OCI-LY3 (cell line): ENCODE data around the gene PTPRC.

Experiments used
- H2AFZ ChIP-seq: fragments of 200-600, 300-600 bp; shearing (Covaris generic); 2 replicates; pipeline ENCODE4 v1.6.0; 2014; ENCODE audit warnings: antibody characterized with exemption, low read depth, low read length
- H3K27ac ChIP-seq: fragments of 200-600, 300-600 bp; sonication (generic); 2 replicates; pipeline ENCODE4 v1.5.1; 2014; ENCODE audit warnings: mild to moderate bottlenecking, low read length, moderate library complexity, mixed read lengths
- H3K27me3 ChIP-seq: fragments of 200-600, 300-600 bp; sonication (generic); 2 replicates; pipeline ENCODE4 v1.6.1; 2014; ENCODE audit warnings: low read depth, low read length, mixed read lengths
- H3K36me3 ChIP-seq: fragments of 200-600, 300-600 bp; sonication (generic); replicated peaks from 2 replicates; pipeline ENCODE3; 2014; ENCODE audit warnings: low read depth, low read length, mixed read lengths
- H3K4me1 ChIP-seq: fragments of 300-600, 200-600 bp; sonication (generic); 2 replicates; pipeline ENCODE4 v1.6.1; 2014; ENCODE audit warnings: low read length, mixed read lengths
- H3K4me2 ChIP-seq: fragments of 200-600, 300-600 bp; sonication (generic); 2 replicates; pipeline ENCODE4 v1.6.1; 2014; ENCODE audit warnings: low read length, mixed read lengths
- H3K4me3 ChIP-seq: fragments of 300-600, 200-600 bp; sonication (generic); 2 replicates; pipeline ENCODE4 v1.5.1; 2014; ENCODE audit warnings: antibody characterized with exemption, mild to moderate bottlenecking, low read length, moderate library complexity
- H3K79me2 ChIP-seq: fragments of 300-600, 200-600 bp; shearing (Covaris generic); 2 replicates; pipeline ENCODE4 v1.6.1; 2014; ENCODE audit warnings: mild to moderate bottlenecking, low read length, mixed read lengths
- H3K9ac ChIP-seq: fragments of 300-600, 200-600 bp; shearing (Covaris generic); 2 replicates; pipeline ENCODE4 v1.6.0; 2014; ENCODE audit warnings: mild to moderate bottlenecking, low read length, moderate library complexity
- H3K9me3 ChIP-seq: fragments of 200-600, 300-600 bp; shearing (Covaris generic); 2 replicates; pipeline ENCODE4 v1.6.1; 2014; ENCODE audit warnings: low read length, mixed read lengths; ENCODE audit not compliant: insufficient read depth
- H4K20me1 ChIP-seq: fragments of 200-600, 300-600 bp; sonication (generic); 2 replicates; pipeline ENCODE4 v1.6.1; 2016; ENCODE audit warnings: low read length, mixed read lengths; ENCODE audit not compliant: insufficient read depth
- CTCF ChIP-seq: fragments of 200-600, 300-600 bp; sonication (generic); IDR thresholded peaks from 2 replicates; pipeline ENCODE4 v1.5.1; 2014; ENCODE audit warnings: antibody characterized with exemption, low read length, low read depth
- EZH2phosphoT487 ChIP-seq: fragments of 200-600 bp; shearing (Covaris generic); IDR thresholded peaks from 2 replicates; pipeline ENCODE4 v1.6.1; 2018; ENCODE audit warnings: antibody characterized with exemption, mixed run types, low read depth

PTPRC gene

GRCh38 chr1:198761859-198762616, 123.2 kb downstream of the PTPRC start:
- Histone ChIP-seq H3K4me1 (peaks cover 19% of the 10 kb centered on the region), H3K9me3 (no peaks in the 10 kb centered on the region), H3K27me3 (no peaks in the 10 kb centered on the region), H3K4me3 (no peak overlapping the region), H3K4me2 (no peak overlapping the region), H3K9ac (no peak overlapping the region), H2AFZ (no peak overlapping the region), H3K79me2 (no peaks in the 10 kb centered on the region), H3K36me3 (no peaks in the 10 kb centered on the region), H4K20me1 (no peaks in the 10 kb centered on the region), H3K27ac (no peak overlapping the region)
- TF ChIP-seq EZH2phosphoT487 = no peak
- no peak for TF ChIP-seq CTCF

DNA sequence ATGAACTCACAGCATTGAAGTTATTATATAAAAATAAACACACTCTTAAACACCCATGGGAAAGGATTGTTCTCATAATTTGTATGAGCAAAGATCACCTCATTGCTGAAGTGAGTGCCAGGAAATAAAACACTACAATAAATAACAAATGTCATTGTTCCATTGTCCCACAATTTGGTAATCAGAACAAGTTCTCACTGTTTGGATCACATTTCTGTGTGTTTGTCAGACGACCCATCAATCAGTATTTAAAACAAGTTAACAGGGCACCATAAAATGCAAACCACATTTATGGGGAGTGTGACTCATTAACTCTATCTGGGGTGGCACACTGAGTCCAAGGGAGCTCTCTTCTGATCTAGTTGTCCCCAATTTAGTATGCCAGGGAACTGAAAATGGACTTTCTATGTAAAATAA, 124.5 kb downstream of the PTPRC start:
- TF ChIP-seq CTCF (no peak), EZH2phosphoT487 (no peak)
- Histone ChIP-seq H3K4me3 (no peak overlapping the region), H3K27me3 (no peaks in the 10 kb centered on the region), H3K4me2 (no peak overlapping the region), H3K36me3 (no peaks in the 10 kb centered on the region), H3K9me3 (no peaks in the 10 kb centered on the region), H4K20me1 (no peaks in the 10 kb centered on the region), H3K4me1 (peaks cover 19% of the 10 kb centered on the region), H3K27ac (no peak overlapping the region), H3K9ac (no peak overlapping the region), H2AFZ (no peak overlapping the region), H3K79me2 (no peaks in the 10 kb centered on the region)

- Histone ChIP-seq H3K27me3 (no peaks in the 10 kb centered on the region), H3K9me3 (no peaks in the 10 kb centered on the region), H3K4me1 (peaks cover 21% of the 10 kb centered on the region), H3K27ac (no peak overlapping the region), H3K9ac (peak overlapping the region; percentile 37), H4K20me1 (no peaks in the 10 kb centered on the region), H2AFZ (peak overlapping the region; percentile 93), H3K4me3 (peak overlapping the region; percentile 60), H3K79me2 (no peaks in the 10 kb centered on the region), H3K4me2 (peak overlapping the region; percentile 65), H3K36me3 (no peaks in the 10 kb centered on the region)
- TF ChIP-seq EZH2phosphoT487 (no peak), CTCF (no peak)
These were observed 125.9 kb downstream of the PTPRC start for GRCh38 chr1:198764748-198765147.

DNA sequence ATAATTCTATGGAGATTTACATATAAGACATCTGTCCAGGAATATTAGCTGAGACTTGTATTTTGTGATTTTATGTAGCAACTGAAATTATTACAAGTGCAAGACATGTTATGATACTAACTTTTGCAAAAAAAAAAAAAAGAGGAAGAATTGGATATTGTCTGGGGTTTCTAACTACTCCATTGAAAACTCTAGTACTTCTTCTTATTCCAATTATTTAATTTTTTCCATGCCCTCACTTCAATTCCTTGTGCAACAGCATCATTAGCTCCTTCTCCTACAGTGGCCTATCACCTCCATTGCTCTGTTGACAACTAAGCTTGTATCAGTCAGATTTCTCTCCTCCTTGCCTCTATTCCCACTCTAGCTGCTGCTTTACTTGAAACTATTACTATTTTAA, 126.6 kb downstream of the PTPRC start:
- Histone ChIP-seq H3K4me3 (no peak overlapping the region; the same call in 1 of the 2 replicates), H3K4me1 (peaks cover 26% of the 10 kb centered on the region), H4K20me1 (no peaks in the 10 kb centered on the region), H3K79me2 (no peaks in the 10 kb centered on the region), H3K27ac (no peak overlapping the region), H2AFZ (no peak overlapping the region), H3K36me3 (no peaks in the 10 kb centered on the region), H3K4me2 (peak overlapping the region; percentile 65; the same call in 1 of the 2 replicates), H3K9ac (no peak overlapping the region), H3K27me3 (no peaks in the 10 kb centered on the region), H3K9me3 (no peaks in the 10 kb centered on the region)
- TF ChIP-seq CTCF = no peak
- no peak for TF ChIP-seq EZH2phosphoT487
